ENCODE results near the gene CTTNBP2NL.

CTTNBP2NL gene, protein sequence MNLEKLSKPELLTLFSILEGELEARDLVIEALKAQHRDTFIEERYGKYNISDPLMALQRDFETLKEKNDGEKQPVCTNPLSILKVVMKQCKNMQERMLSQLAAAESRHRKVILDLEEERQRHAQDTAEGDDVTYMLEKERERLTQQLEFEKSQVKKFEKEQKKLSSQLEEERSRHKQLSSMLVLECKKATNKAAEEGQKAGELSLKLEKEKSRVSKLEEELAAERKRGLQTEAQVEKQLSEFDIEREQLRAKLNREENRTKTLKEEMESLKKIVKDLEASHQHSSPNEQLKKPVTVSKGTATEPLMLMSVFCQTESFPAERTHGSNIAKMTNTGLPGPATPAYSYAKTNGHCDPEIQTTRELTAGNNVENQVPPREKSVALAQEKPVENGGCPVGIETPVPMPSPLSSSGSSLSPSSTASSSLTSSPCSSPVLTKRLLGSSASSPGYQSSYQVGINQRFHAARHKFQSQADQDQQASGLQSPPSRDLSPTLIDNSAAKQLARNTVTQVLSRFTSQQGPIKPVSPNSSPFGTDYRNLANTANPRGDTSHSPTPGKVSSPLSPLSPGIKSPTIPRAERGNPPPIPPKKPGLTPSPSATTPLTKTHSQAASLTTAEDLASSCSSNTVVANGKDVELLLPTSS

GRCh38 chr1:112395821-112396652 lies at the start of gene CTTNBP2NL:
TSS of gene CTTNBP2NL (plus strand) at chr1:112396214. CDS start at chr1:112416166, 19,952 bp downstream.
- peak; percentile 63 for DNase-seq (ENCODE audit: low read depth)

- DNase-seq (ENCODE audit: low read depth): no peak
These were observed 49.1 kb upstream of the CTTNBP2NL start for GRCh38 chr1:112346801-112347350.

- DNase-seq (ENCODE audit: low read depth): no peak
These were observed 39.2 kb upstream of the CTTNBP2NL start for GRCh38 chr1:112356765-112357164.

GRCh38 chr1:112357467-112357866 lies 38.5 kb upstream of the CTTNBP2NL start:
- DNase-seq (ENCODE audit: low read depth): no peak

- no peak for DNase-seq (ENCODE audit: low read depth)
These were observed 37.8 kb upstream of the CTTNBP2NL start for GRCh38 chr1:112358061-112358770.

DNA sequence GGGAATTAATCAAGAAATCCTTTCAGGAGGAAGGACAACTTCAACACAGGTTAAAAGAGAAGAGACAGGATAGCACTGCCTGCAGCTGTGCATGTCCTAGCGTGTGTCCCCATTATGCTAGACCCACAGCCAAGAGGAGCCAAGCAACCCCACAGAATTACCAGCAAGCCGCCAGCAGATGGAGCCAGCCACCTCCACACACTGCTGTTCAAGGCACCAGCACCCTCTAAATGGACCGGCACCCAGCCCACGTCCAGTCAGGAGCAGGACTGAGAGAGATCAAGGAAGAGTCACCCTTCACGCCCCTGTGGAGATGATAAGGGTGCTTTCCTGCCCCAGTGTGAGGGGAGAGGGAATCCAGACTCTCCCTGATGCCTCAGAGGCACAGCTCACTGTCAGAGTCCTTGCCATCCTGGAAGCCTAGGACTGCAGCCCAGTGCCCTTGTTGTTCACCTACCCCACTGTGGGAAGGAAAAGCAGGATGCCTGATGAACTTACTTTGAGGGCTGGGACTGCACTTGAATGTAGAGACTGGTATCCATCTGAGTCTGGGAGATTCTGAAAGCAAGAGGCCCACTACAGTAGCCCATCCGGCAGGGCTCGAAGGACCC lies 37.1 kb upstream of the CTTNBP2NL start:
- DNase-seq (ENCODE audit: low read depth): no peak

DNA sequence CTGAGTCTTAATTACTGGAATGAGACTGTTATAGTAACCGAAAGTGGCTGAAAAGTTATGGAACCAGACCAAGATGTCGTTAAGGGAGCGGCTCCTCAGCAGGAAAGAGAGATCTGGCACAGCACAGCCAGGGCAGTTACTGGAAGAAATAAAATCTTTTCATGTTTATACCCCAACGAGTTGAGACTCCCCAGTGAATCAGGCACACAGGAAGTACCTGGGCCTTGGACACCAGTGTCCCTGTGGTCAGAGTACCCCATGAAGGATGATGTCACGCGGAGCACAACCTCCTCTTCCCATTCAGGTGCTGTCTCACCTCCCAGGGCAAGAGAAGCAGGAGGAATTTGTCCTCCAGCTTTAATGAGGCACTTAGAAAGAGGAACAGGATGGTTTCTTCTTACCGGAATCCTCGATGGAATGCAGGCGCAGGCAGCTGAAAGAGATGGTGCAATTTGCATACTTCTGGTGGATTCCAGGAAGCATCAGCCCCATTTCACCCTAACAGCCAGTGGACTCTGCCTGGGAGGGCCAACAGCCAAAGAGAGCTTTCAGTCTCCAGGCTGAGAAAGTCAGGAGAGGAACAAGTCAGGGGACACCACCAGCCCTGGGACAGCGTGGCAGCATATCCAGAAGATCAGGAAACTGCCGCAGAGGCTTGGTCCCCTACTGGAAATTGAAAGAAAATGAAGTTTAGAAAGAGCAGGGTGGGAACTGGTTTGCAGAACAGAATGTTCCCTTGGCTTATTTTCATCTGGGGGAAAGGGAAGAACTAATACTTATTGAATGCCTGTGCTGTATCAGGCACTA lies 35.9 kb upstream of the CTTNBP2NL start:
- peak; percentile 26 for DNase-seq (ENCODE audit: low read depth)

DNA sequence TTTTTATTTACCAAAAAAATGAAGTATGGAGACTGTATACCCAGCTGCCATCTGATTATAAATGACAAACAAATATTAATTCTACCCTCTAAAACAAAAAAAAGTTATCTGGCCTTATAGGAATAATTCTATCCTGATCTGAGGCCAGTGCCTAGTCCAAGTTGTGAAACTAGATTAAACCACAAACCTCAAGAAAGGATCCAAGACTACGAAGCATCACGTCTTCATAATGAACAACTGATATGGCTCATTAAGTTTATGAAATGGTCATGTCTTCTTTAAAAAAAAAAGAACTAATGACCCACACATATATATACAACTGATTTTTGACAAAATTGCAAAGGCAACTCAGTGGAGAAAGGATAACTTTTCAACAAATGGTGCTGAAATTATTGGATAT lies 32.4 kb upstream of the CTTNBP2NL start:
- no peak for DNase-seq (ENCODE audit: low read depth)

DNA sequence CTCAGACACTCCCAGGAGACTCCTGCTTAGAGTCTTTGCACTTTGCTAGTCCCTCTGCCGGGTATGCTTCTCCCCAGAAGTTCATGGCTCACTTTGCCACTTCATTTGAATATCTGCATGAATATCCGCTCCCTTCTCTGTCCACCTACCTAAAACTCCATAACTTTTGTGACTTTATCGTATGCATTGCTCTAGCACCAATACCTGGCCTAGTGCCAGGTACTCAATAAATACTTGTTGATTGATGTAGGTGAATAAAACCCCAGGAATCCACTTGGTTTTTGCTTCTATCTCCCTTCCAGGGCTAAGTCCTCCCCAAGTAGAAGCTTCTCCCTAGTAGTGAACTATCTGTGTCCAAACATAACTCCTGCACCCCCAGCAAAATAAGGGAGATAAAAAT lies 27.8 kb upstream of the CTTNBP2NL start:
- no peak for DNase-seq (ENCODE audit: low read depth)

- DNase-seq (ENCODE audit: low read depth): no peak
These were observed 26.4 kb upstream of the CTTNBP2NL start for GRCh38 chr1:112369392-112370285.

DNA sequence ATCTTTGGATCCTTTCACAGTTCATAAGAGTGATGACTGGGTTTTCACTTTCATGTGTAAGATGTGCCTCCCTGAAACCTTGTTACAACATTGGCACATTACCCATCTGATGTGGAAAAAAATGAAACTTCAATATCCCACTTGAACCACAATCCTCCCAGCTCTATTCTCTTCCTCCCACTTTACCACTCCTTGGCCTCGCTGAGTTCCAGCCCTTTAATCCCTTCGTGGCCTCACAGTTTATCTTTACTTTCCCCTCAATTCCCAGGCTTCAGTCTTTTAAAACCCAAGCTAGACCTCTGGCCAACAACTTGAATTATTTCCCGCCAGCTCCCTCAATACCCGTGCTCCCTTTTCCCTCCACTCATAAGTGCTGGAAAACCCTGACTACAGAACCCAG lies 25.0 kb upstream of the CTTNBP2NL start:
- DNase-seq (ENCODE audit: low read depth): no peak

DNA sequence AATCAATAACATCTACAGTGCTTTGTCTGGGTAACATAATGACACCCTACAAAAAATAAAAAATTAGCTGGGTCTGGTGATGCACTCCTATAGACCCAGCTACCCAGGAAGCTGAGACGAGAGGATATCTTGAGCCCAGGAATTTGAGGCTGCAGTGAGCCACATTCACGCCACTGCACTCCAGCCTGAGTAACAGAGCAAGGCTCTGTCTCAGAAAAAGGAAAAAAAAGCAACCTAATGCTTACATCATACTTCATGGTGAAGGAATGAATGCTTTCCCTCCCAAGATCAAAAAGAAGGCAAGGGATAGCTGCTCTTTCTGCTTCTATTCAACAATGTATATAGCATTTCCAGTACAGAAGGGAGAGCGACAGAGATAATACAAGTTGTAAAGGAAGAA lies 24.2 kb upstream of the CTTNBP2NL start:
- no peak for DNase-seq (ENCODE audit: low read depth)

DNA sequence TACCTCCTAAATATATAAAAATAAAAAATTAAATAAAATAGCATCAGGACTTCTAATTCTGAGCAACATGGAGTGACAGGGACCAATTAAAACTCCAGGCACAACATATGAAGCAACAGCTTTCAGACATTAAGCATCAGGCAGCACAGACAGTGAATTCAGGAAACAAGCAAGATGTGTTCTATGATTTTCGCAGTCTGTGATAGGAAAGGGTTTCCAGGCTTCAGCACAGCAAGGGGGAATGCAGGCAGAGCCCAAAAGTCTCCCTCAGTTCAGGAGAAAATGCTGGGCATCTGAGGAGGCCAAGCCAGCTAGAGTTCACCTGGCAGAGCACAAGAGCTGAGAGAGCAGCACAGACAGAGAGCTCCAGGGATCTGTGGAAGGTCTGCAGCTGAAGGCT lies 22.2 kb upstream of the CTTNBP2NL start:
- no peak for DNase-seq (ENCODE audit: low read depth)

DNA sequence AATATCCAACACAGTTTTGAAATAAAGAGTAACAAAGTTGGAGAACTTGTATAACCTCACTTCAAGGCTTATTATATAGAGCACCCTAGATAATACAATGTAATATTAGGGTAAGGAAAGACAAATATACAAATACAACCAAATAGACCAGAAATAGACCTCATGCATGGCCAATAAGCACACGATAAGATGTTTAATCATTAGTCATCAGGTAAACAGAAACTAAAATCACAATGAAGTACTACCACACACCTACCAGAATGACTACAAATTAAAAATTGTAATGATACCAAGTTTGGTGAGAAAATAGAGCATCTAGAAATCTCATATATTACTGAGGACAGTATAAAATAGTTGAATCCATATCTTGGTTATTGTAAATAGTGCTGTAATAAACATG lies 20.3 kb upstream of the CTTNBP2NL start:
- DNase-seq (ENCODE audit: low read depth): no peak

DNA sequence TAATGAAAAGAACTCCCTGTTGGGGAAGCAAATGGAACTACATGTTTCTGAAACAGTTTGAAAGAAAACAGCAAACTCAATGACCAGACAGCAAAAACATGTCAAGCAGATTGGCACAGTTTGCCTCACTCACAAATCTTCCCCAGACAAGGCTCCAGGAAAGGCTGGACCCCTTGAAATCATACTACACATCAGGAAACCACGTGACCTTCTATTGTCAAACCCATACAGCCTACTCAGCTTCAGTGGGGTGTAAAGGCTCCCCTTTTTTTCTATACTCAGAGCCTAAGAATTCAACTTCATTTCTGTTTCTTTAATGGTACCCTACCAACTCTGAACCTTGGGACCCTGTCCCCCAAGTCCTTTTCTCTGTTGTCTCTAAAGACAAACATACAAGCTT lies 15.7 kb upstream of the CTTNBP2NL start:
- no peak for DNase-seq (ENCODE audit: low read depth)

DNA sequence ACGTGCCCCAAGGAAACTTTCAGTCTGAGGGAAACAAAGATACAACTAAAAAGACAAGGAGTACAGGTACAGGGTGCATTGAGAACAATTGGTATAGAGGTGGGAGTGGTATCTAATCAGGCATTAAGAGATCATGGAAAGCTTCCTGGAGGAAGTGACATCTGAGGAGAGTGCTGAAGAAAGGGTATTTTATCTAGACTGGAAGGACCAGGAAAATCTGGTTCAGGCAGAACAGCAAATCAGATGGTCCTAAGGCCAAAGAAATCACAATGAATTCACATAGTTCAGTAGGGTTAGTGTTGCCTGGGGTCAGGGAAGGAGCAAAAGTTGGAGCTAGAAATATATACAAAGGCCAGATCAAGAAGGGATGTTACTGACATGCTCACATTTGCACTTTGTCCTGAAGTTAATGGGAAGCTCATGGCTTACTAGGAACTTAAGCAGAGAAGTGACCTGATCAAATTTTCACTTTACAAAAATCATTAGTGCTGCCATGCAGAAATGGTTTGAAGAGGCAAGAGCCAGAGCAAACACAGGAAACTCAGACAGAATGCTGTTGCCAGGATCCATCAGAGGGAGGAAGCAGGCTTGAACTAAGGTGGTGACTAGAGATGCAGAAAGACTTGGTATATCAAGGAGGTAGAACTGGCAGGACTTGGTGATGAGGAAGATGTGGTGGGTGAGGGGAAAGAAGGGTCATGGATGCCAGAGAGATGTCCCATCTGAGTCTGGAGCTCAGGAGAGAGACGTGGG lies 14.5 kb upstream of the CTTNBP2NL start:
- no peak for DNase-seq (ENCODE audit: low read depth)

DNA sequence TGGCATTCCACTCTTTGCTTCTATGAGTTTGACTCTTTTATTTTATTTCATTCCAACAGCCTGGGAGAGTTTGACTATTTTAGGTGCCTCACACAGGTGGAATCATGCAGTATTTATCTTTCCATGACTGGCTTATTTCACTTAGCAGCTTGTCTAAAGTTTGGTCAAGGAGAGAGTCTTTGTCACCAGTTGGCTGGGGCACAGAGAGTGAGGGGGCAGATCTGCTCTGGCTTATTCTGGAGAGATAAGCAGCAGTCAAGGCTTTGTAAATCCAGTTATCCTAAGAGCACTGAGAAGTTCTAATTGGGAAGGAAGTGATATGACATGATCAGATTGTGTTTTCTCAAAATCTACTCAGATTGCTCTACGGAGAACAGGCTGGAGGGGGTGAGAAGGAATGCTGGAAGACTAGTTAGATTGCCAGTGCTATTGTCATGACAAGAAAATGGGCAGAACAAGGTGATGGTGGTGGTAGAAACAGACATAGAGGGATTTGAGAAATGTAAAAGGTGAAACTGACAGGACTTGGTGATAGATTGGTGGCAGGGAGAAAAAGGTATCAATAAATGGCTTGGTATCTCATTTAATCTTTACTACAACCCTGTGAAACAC lies 12.1 kb upstream of the CTTNBP2NL start:
- no peak for DNase-seq (ENCODE audit: low read depth)

DNA sequence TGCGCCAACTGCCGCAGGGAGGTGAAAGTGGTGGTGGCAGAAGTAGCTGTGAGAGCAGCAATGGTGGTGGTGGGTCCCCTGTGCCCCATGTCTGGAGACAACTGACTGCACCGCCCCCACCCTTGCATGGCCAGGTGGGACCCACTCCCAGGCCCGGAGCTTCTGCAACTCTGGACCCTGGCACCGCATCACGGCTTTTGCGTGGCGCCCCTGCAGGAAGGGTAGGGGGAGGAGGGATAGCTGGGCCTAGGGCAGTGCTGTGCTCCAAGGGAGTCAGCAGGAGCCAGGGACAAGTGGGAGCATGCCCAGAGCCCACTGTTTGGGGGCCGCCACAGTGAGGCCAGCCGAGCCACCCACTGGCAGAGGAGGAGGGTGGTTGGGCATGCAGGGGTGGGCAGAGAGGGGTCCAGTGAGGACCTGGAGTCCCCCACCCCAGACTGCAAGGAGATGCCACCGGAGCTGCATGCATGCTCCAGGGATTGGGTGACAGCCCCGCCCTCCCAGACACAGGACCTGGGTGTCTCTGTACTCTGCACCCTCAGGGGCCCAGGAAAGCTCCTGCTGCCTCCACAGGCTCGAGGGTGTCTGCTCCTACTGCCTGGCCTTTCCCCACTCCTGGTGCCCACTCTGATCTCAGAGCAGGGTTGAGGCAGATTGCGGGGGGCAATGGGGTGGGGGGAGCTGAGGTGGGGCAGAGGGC lies 9.8 kb upstream of the CTTNBP2NL start:
- no peak for DNase-seq (ENCODE audit: low read depth)

All from non-pigmented ciliary epithelial cell (primary cell).